HepG2 (cell line): Measurements from ENCODE around the gene GAL3ST3. TPM values are rescaled to one million over a fixed set of nuclear protein-coding genes. Genes with fewer than 3 reads are reported as not detected.

ENCODE experiments used
- ATF6 ChIP-seq: sonication (generic); formaldehyde crosslinking; conservative IDR thresholded peaks from 2 replicates; pipeline ENCODE4 v1.4.0; 2020; ENCODE audit warnings: missing genetic modification reagents
- DPF2 ChIP-seq: sonication (generic); formaldehyde crosslinking; IDR thresholded peaks from 2 replicates; pipeline ENCODE4 v1.4.0; 2020; ENCODE audit warnings: mild to moderate bottlenecking, low read depth, missing genetic modification reagents, borderline replicate concordance
- FOXC1 ChIP-seq: sonication (generic); formaldehyde crosslinking; IDR thresholded peaks from 2 replicates; pipeline ENCODE4 v1.8.0; 2022; ENCODE audit warnings: mild to moderate bottlenecking, missing genetic modification reagents, borderline replicate concordance
- IKZF4 ChIP-seq: sonication (generic); formaldehyde crosslinking; IDR thresholded peaks from 2 replicates; pipeline ENCODE4 v1.5.1; 2020; ENCODE audit warnings: borderline replicate concordance, mild to moderate bottlenecking, low read depth, missing genetic modification reagents; ENCODE audit errors: not compliant biosample characterization
- NFKB2 ChIP-seq: sonication (generic); formaldehyde crosslinking; IDR thresholded peaks from 2 replicates; pipeline ENCODE4 v1.4.0; 2020; ENCODE audit warnings: missing genetic modification reagents, borderline replicate concordance
- NR2F6 ChIP-seq, 2 experiments: IDR thresholded peaks; 2 replicates each; pipeline ENCODE4 v1.6.1; 2016; ENCODE audit warnings: antibody characterized with exemption in 1 of 2, mild to moderate bottlenecking in 1 of 2
- RBM39 ChIP-seq: fragments of 200-400 bp; formaldehyde crosslinking; IDR thresholded peaks from one replicate; pipeline ENCODE4 v1.6.1; 2018; ENCODE audit warnings: antibody characterized with exemption, mild to moderate bottlenecking, low read depth, low read length; ENCODE audit not compliant: poor library complexity, severe bottlenecking
- RNF2 ChIP-seq: fragments of 450-650 bp; conservative IDR thresholded peaks from 2 replicates; pipeline ENCODE4 v1.6.1; 2016; ENCODE audit warnings: low read depth
- THAP7 ChIP-seq: sonication (generic); formaldehyde crosslinking; IDR thresholded peaks from 2 replicates; pipeline ENCODE4 v1.8.1; 2023; ENCODE audit warnings: mild to moderate bottlenecking, missing genetic modification reagents
- THYN1 ChIP-seq: sonication (generic); formaldehyde crosslinking; IDR thresholded peaks from 2 replicates; pipeline ENCODE4 v1.8.1; 2023; ENCODE audit warnings: low read depth, mild to moderate bottlenecking, moderate library complexity, missing genetic modification reagents, borderline replicate concordance
- TIGD3 ChIP-seq: sonication (generic); formaldehyde crosslinking; IDR thresholded peaks from 2 replicates; pipeline ENCODE4 v1.5.1; 2020; ENCODE audit warnings: mild to moderate bottlenecking, missing genetic modification reagents, borderline replicate concordance
- ZBED4 ChIP-seq: sonication (generic); formaldehyde crosslinking; IDR thresholded peaks from 2 replicates; pipeline ENCODE4 v1.4.0; 2020; ENCODE audit warnings: missing genetic modification reagents, borderline replicate concordance
- ZBTB38 ChIP-seq: sonication (generic); formaldehyde crosslinking; IDR thresholded peaks from 2 replicates; pipeline ENCODE4 v1.5.1; 2020; ENCODE audit warnings: mild to moderate bottlenecking, missing genetic modification reagents
- ZNF138 ChIP-seq: sonication (generic); formaldehyde crosslinking; IDR thresholded peaks from 2 replicates; pipeline ENCODE4 v1.5.0; 2020; ENCODE audit warnings: mild to moderate bottlenecking, low read depth, missing genetic modification reagents
- ZNF558 ChIP-seq: sonication (generic); formaldehyde crosslinking; IDR thresholded peaks from 2 replicates; pipeline ENCODE4 v1.9.0; 2022; ENCODE audit warnings: mild to moderate bottlenecking, missing genetic modification reagents, borderline replicate concordance
- ZNF737 ChIP-seq: sonication (generic); formaldehyde crosslinking; IDR thresholded peaks from 2 replicates; pipeline ENCODE4 v1.5.0; 2020; ENCODE audit warnings: missing genetic modification reagents, mild to moderate bottlenecking, borderline replicate concordance
- ZNF747 ChIP-seq: sonication (generic); formaldehyde crosslinking; IDR thresholded peaks from 2 replicates; pipeline ENCODE4 v1.8.1; 2023; ENCODE audit warnings: missing genetic modification reagents, mild to moderate bottlenecking, borderline replicate concordance
- polyA plus RNA-seq, 8 experiments: library from polyadenylated mRNA; depleted of rRNA in 3 of 8; stranded (reverse) in 7 of 8; unstranded in 1 of 8; fragments of >200 nt; fragmentation: Illumina TruSeq in 4 of 8; extraction: Trizol in 4 of 8; gene quantifications; 2 replicates each; pipeline versions ENCODE4 v1.2.1 to v1.2.3, GENCODE V29; 2011 to 2016; ENCODE audit warnings: low read depth in 4 of 8, missing spikeins in 1 of 8, mixed read lengths in 1 of 8; ENCODE audit not compliant: insufficient read depth in 1 of 8
- total RNA-seq, 5 experiments: library from RNA; depleted of rRNA; stranded (reverse); fragments of >200 nt; fragmentation: Illumina TruSeq; extraction: Trizol; gene quantifications; 2 replicates each; pipeline ENCODE4 v1.2.3, GENCODE V29; 2016; ENCODE audit warnings: low read depth in 1 of 5

Gene GAL3ST3
- total and polyA plus RNA-seq, 2 of the 13 experiments (the other 11 are each of a cell fraction or from before 2014, with no cell fraction given): not detected

GRCh38 chr11:66051766-66052663, 3.1 kb upstream of the GAL3ST3 start, which contains the start of gene SF3B2 (continued):
- 0 out of 2 replicates have a peak, but pooled peaks have one; percentile 57 for TF ChIP-seq ZNF558 (CRISPR knock-in tag)
- peak; percentile 75 for TF ChIP-seq FOXC1 (CRISPR knock-in tag)
- TF ChIP-seq RBM39: peak; percentile 95
- TF ChIP-seq IKZF4 (CRISPR knock-in tag): peak; percentile 55
- 0 out of 2 replicates have a peak, but pooled peaks have one; percentile 40 for TF ChIP-seq ZNF138 (CRISPR knock-in tag)
- no peak for TF ChIP-seq THYN1 (CRISPR knock-in tag)
- no peak; the same call in 1 of the 2 replicates for TF ChIP-seq DPF2 (CRISPR knock-in tag)
- TF ChIP-seq ZBTB38 (CRISPR knock-in tag): no peak; the same call in 1 of the 2 replicates
- TF ChIP-seq ZNF737 (CRISPR knock-in tag): no peak
- 0 out of 2 replicates have a peak, but pooled peaks have one; percentile 74 for TF ChIP-seq ZNF747 (CRISPR knock-in tag)
- peak; percentile 92 for TF ChIP-seq ATF6
- TF ChIP-seq THAP7 (CRISPR knock-in tag): peak; percentile 71; the same call in 1 of the 2 replicates
- no peak for TF ChIP-seq TIGD3 (CRISPR knock-in tag)
- peak; percentile 18; the same call in 1 of the 2 replicates for TF ChIP-seq NR2F6 (IDR thresholded peaks at IDR 0.05)
- TF ChIP-seq NR2F6 (CRISPR knock-in tag; IDR thresholded peaks at IDR 0.05): peak; percentile 16; the same call in 1 of the 2 replicates
- 0 out of 2 replicates have a peak, but pooled peaks have one; percentile 49 for TF ChIP-seq ZBED4
- TF ChIP-seq RNF2: 0 out of 2 replicates have a peak, but pooled peaks have one; percentile 23
- TF ChIP-seq NFKB2 (CRISPR knock-in tag): no peak
